Ecto neural progenitor cell (in vitro differentiated cells): Measurements from ENCODE around the gene HEPACAM.

Experiments
- DNase-seq: peaks from one replicate; pipeline ENCODE4 v3.0.0-alpha.2; 2018; ENCODE audit warnings: low spot score

HEPACAM gene

DNA sequence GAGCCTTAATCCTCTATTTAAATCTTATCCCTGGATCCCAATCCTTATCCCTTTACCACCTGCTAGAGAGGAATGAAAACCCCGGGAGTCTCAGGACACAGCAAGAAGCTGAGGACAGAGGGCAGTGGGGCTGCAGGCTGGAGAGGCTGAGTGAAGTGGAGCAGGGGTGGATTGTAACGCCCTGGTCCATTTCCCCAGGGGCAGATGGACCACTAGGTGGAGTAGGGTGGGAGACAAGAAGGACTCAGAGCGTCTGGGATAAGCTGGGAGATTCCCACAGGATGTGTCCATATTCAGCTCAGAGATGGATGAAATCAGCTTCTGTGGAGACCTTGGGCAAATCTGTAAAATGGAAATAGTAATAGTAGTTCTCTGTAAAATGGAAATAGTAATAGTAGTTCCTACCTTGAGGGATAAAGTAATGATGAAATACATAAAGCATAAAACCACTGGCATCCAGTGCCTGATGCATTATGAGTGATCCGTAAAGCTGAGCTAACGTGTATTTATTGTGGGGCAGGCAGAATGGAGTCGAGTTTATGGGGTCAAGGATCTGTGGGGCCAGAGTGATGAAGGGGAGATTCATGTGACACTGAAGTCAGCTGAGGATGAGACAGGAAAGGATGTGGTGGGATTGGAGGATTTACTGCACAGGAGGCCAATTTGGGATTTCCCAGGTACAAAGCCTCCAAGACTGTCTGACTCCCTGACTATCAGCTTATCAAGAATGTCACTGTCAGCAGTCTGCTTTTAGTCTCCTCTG lies 36.3 kb downstream of the HEPACAM start:
- DNase-seq: peak; percentile 39

DNA sequence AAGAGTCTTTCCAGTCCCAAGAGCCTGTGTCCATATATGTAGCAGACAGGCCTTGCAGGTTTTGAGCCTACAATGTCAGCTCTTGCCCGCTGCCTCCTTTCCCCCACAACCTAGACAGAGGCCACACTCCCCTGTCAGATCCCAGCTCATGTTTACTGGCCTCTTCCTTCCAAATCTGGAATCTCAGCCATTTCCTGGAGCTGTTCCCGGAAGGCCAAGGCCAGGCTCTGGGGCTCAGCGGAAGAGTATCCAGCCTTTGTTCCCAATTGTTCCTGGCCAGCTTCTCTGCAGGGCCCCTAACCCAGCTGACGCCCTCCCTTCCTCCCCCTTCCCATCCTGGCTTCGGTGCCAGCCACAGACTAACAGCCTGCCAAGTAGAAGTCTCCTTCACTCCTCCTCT lies 37.1 kb downstream of the HEPACAM start:
- DNase-seq: peak; percentile 40

DNA sequence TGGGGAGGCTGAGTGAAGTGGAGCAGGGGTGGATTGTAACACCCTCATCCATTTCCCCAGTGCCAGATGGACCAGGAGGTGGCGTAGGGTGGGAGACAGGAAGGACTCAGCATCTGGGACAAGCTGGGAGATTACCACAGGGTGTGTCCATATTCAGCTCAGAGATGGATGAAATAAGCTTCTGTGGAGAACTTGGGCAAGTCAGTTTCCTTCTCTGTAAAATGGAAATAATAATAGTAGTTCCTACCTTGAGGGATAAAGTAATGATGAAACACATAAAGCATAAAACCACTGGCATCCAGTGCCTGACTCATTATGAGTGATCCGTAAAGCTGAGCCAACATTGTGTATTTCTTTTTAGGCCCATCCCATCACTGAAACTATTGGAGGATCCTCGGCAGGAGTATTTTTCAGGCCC lies 37.6 kb downstream of the HEPACAM start:
- peak; percentile 49 for DNase-seq

DNA sequence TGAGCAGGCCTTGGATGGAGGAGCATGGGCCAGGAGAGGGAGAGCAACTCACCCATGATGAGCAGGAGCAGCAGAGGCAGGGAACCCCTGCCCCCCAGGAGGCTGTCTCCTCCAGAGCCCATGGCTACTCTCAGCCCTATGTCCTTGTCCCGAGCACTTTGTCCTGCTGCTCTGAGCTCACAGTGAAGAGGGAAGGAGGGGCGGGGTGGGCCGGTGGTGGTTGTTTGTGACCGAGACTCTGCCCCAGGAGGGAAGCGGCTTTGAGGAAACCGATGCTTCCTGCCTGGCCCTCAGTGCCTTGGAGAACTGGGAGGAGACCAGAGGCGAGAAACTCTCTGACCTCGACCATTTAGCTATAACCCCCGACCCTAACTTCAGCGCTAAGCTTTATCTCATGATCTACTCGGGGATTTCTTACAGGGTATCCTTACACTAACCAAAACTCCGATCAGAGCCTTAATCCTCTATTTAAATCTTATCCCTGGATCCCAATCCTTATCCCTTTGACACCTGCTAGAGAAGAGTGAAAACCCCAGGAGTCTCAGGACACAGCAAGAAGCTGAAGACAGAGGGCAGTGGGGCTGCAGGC lies 38.1 kb downstream of the HEPACAM start, which contains the start of gene ROBO4:
Gene ROBO4, minus strand, starts transcription at position 192 of the 589 bp plus-strand sequence. Its CDS starts 70 bp downstream, at position 122.
- DNase-seq: peak; percentile 52

DNA sequence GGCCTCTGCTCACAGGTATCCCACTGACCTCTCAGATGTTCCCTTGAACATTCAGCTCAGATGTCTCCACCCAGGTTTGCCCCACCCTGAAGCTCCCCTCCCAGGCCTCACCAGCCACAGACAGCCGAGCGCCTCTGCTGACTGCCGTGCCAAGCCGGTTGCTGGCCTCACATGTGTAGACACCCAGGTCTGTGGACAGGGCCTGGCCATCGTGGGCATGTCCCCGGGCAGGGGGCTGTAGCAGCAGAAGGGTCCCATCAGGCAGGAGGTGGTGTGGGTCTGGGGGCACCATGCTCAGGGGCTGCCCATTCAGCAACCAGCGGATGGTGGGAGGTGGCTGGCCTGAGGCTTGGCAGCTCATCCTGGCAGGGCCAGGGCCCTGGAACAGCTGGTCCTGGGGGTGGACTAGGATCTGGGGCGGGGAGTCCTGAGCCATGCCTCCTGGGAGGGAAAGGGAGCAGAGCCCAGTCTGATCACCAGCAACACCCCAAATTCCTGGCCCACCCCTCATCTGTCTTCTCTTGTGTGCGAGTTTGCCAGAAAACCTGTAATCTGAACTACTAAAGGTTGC lies 38.9 kb downstream of the HEPACAM start:
- peak; percentile 39 for DNase-seq

DNA sequence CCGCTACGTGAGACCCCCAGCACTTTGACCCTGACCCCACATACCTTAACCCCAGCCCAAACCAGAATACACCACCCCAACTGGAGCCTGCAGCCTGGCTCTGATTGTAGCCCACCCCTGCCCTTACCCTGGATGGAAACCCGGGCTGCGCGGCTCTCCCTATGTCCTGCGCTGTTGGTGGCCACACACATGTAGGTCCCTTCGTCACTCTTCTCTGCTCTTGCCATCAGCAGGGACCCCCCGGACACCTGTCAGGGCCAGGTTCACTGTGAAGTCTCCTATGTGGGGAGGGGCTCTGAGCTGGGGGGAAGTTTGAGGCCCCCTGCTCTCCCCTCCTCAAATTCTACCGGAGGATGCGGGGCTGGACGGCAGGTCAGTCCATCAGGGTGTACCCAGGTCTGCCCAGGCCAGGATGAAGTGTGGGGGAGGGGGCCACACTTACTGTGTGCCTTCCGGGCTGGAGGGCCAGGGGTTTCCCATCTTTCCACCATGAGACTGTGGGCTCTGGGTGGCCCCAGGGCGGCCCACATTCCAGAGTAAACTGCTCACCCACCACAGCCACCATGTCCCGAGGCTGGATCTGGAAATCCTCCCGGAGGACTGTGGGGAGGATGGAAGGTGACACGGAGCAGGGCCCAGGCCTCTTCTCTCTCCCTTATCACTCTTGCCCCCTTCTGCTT lies 39.6 kb downstream of the HEPACAM start:
- peak; percentile 43 for DNase-seq

DNA sequence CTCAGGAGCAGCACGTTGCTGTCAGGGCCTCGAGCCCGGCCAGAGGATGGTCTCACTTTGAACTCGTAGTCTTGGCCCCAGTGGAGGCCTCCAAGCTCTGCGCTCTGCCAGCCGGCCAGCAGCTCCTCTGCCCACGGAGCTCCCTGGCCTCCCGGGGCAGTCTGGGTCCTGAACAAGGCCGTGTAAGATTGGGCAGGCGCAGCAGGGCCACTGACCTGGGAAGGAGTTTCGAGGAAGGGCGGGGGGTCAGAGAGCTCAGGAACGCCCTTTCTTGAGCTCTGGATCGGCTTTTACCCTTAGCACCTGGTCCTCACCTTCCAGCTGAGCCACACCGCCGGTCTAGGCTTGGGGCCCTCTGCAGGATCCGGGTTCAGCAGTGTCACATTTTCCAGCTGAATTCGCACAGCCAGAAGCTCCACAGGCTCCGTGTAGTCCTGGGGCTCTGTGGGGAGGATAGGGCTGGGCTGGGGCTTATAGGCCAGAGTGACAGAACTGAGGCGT lies 40.3 kb downstream of the HEPACAM start:
- DNase-seq: peak; percentile 41

DNA sequence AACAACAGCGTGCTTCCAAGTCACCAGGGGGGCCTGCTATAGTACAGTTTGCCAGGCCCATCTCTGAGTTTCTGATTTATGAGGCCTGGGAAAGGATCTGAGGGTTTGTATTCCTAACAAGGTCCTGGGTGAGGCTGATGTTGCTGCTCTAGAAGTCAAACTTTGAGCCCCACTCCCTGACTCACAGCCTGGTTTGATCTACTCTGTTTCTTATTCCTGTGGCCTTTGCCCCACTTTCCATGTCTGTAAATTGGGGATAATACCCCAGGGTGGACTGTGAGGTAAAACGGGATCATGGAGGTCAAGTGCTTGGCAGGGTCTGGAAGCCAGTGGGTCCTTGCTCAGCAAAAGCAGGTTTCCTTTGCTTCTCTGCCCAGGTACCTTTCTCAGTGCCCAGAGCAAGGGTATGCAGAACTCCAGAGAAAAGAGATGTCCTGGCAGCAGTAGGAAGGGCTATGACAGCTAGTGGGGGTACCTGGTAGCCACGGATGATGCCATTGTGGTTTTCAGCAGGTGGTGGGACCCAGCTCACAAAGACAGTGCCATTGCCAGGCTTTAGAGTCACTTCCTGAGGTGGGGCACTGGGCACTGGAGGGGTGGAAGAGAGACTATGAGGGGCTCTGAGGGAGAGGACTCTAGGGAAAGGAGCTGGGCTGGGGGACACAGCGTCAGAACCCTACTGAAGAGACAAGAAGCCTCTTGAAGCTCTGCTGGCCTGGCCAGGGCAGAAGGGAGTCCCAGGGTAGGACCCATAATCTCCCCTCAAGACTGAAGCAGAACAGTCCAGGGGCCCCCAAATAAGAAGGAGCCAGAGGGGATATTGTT lies 41.0 kb downstream of the HEPACAM start:
- DNase-seq: peak; percentile 20

DNA sequence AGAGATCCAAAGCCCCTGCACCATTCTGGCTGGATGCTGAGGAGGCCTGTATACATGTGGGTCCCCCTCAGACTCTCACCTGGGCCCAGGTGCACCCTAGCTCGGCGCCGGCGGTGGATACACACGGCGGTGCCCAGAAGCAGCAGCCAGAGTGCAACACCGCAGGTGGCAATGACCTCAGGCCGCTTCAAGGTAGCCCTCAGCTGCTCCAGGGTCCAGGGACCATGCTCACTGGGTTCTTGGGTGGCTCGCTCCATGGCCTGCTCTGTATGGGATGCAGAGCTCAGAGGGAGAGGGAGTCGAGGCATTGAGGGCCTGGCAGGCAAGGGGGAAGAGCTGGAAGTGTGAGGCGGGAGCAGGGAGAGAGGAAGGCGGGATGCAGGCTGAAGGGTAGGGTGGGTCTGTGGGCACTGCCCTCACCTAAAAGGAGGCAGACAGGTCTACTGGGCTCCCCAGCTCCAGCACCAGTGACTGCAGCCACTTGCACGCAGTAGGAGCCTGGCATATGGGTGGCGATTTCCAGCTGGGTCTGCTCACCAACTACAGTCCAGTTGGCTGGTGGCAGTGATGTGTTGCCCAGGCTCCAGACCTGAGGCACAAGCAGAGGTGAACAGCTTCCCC lies 42.0 kb downstream of the HEPACAM start:
- peak; percentile 18 for DNase-seq

DNA sequence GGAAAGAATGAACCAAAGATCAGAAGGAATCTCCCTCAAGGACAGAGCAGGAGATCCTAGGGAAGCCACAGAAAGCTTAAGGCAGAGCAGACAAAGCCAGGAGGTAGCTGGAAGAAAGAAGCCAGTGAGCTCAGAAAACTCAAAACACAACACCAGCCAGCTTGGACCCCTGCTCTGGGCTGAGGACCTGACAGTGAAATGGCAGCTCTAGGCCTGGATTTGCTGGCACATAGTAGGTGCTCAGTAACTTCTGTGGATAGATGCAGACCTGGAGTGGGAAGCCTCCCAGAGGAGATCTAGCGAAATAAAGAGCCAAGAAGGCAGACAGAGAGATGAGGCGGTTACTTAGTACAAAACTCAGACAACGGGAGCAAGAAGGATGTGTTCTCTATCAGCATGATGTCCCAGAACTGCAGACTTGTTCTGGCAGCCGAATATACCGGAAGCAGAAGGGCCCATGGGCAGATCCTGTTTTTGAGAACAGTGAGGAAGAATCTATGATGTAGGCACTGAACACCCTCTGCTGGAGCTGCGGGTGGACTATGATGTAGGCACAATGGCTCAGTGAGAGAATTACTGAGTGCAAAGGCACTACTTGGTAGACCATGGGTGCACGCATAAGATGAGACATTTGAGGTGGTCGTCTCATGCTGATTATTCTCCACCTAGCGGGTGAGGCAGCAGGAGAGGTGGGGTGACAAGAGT lies 42.9 kb downstream of the HEPACAM start:
- DNase-seq: peak; percentile 34

DNA sequence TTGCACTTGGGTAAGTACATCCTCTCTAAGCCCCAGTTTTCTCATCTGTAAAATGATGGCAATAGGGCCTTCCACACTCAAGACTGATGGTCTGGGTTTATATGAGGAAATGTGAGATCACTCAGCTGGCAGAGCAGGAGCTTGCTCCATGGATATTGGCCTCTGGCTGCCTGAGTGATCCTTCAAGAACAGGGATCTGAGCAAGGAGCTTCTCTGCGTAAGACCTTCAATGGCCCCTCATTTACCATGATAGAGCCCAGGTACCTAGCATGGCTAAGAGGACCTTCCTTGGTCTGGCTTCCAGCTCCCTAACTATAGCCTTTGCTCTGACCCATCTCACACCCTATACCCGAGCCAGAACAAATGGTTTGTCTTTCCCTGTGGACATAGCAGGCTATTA lies 43.7 kb downstream of the HEPACAM start:
- DNase-seq: peak; percentile 15

DNA sequence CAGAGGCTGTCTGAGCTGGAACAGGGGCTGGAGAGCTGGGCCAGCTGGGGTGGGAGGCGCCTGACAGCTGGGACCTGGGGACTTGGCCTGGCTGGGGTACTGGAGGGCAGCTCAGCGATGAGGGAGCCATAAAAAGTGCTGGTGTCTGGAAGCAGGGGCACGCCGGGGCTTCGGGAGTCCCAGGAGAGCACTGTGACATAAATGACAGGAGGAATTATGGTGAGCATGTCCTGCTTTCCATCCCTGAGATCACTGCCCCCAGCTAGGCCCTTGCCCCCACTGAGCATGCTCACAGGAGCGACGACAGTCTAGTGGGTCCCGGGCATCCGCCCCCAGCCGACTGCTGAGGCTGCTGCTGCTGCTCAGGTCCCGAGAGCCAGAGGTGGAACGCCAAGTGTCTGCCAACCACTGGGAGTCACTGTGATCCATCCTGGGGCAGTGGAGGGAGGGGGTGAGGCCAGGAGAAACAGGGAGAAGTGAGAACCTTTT lies 44.4 kb downstream of the HEPACAM start:
- peak; percentile 56 for DNase-seq

DNA sequence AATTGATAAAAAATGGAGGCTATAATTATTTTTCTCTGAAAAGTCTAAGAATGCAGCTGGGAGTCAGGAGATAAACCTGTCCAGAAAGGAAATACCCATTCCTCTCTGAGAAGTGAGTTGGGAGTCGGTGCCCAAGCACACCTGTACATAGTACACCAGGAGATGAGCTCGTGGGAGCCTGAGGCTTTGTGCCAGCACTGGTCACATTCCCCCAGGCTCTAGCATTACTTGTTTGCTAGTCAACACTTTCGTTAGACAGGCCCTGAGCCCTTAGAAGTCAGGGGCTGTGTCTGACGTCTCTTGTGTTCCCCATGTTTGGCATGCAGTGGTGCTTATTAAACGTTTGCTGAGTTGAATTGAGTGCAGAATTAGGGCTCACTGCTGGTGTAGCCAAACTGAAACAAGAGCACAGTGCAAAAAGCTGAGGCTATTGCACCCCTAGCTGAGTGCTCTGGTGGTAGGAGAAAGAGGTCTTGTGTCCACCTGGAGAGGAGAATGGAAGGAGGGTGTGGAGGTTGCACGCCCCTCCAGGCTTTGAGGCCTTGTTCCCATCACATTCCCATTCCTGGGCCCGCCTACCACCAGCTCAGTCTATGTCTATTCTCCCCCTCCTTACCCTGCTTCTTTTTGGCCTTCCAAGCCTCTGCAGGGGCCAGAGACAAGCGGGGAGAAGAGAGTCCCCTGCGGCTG lies 45.0 kb downstream of the HEPACAM start:
- no peak for DNase-seq

DNA sequence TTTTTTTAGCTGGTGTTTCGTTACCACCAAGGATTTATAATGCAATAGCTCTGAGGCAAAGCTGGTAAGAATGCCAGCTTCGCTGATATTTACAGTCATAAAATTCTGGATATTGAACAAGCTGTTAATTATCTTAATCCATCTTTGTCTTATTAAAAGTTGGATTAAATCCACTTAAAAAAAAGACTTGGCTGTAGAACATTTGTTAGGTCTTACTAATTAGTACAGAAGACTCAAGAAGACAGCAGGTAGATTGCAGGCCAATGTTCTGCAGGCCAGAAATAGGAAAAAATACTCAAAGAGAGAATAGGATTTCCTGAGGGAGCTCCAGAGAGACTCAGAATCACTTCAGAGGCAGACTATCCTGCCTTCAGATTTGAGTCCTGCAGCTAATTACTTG lies 45.7 kb downstream of the HEPACAM start:
- DNase-seq: no peak

DNA sequence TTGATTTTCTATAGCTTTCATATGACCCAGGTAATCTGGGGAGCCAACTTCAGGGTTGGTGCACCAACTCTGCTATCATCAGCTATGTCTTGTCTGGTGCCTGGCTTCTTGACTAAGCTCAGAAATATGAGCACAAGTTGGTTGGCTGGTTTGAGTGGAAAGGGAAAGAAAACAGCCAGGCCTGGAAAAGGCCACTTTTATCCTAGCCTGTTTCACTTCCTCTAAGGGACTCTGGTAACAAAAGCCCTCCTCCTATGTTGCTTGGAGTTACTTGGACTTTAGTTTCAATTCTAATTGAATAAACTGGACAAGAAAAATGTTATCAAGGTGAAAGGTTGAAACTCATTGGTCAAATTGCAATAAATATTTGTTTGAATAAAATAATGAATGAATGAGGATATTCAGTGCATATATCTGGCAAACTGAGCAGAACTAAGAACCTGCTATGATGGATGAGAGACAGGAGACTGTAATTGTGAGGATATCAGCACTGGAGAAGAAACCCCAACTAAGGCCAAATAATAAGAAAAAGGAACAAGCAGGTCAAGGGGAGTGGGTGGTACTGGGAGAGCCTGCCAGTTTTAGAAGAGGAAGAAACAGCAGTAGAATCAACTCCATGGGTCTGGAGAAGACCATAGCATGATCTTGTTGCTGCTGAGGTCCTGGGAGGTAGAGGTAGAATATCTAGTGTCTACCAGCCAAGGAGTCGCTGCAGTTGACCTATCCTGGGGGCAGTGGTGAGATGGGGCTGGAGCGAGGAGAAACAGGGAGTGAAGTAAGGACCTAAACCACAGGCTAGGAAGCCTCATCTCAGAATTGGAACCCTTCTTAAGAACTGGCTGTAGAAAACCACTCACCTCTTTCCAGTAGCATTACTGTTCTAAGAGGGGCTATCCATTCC lies 46.4 kb downstream of the HEPACAM start:
- DNase-seq: peak; percentile 6

DNA sequence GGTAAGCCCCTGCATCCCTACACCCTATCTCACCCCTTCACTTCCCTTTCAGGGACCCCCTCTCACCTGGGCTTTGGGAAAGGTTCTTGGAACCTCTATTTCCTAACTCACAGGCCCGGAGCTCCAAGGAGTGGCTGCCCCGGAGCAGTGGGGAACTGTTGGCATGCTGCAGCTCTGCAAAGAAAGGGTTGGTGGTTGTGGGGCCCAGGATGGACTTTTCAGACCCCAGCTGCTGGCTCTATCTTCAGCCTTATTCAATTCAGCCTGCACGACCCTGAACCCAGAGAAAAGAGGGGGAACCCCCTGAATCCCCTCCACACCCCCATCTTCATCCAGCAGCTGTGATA lies 48.2 kb downstream of the HEPACAM start:
- no peak for DNase-seq

DNA sequence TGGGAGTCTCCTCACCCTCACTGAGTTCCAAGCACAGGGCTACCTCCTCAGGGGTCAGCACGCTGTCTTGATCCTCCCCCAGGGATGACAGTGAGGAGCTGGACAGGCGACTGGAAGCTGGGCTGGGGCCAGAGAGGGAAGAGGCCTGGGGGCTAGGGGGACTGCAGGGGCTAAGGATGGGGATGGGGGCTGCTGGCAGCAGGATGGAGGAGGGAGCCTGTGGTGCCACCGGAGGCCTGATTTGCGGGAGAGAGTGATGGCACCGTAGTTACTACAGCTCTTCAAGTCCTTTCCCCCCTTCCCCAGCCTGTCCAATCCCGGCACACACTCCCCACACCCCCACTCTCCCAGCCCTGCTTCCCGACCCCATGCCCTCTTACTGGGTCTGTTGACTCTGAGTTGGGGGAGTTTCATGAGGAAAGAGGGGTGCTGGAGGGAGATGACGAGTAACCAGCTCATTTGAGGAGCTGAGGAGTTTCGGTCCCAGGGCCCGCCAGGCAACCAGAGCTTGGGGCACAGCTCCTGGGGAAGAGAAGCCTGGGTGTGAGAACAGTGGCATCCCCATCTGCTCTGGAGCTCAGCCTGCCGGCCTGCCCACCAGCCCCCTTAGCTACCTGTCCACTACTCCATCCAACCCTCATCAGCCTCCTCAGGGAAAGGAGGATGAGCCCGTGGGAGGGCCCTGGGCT lies 48.7 kb downstream of the HEPACAM start:
- no peak for DNase-seq

DNA sequence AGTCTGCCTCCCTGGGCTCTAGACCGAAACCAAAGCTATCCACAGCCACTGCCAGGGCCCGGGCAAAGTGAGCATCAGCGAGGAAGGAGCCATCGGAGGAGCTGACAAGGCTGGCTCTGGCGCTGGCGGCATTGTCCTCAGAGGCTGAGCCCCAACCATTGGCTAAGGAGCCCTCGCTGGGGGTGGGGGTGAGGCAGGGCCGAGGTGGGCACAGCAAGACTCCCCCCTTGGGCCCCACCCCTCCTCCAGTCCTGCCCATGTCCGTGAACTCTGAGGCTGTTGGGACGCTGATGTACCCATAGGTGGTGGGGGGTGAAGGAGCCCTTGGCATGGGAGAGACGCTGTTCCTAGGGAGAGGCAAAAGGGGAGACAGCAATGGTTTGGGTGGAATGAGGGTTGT lies 49.4 kb downstream of the HEPACAM start:
- DNase-seq: no peak
